ENCODE data around the gene ARHGAP10. TPM values are rescaled to one million over a fixed set of nuclear protein-coding genes. Genes with fewer than 3 reads are reported as not detected.
"Not testable (repeated sequence)": the region's sequence is repeated elsewhere in the genome, so short reads cannot be mapped to it uniquely, and the experiment has no call there.

Gene ARHGAP10
- total RNA-seq, 1 donor from 2014 or later: 25.5 TPM

GRCh38 chr4:147880511-147880910 lies 148.6 kb downstream of the ARHGAP10 start:
- no peak for DNase-seq (ENCODE audit: extremely low spot score, unreplicated experiment)
- H3K27me3 Mint-ChIP-seq: no peaks in the 10 kb centered on the region
- no peak overlapping the region for H3K4me3 Mint-ChIP-seq
- H3K9me3 Mint-ChIP-seq: peaks cover 6% of the 10 kb centered on the region
- TF ChIP-seq CTCF (conservative IDR thresholded peaks at IDR 0.05): no peak
- no peak overlapping the region for H3K27ac Mint-ChIP-seq
- H3K36me3 Mint-ChIP-seq: peaks cover 47% of the 10 kb centered on the region
- no peaks in the 10 kb centered on the region for H3K4me1 Mint-ChIP-seq (ENCODE audit: unreplicated experiment)

- Mint-ChIP-seq H3K4me1 (ENCODE audit: unreplicated experiment) (no peaks in the 10 kb centered on the region), H3K36me3 (peaks cover 59% of the 10 kb centered on the region), H3K4me3 (no peak overlapping the region), H3K27me3 (no peaks in the 10 kb centered on the region), H3K27ac (no peak overlapping the region), H3K9me3 (peaks cover 6% of the 10 kb centered on the region)
- no peak for DNase-seq (ENCODE audit: extremely low spot score, unreplicated experiment)
- no peak for TF ChIP-seq CTCF (conservative IDR thresholded peaks at IDR 0.05)
Measured at GRCh38 chr4:147884536-147884935, 152.6 kb downstream of the ARHGAP10 start.

GRCh38 chr4:147885216-147885615 lies 153.3 kb downstream of the ARHGAP10 start:
- H3K27me3 Mint-ChIP-seq; H3K9me3 Mint-ChIP-seq; DNase-seq (ENCODE audit: extremely low spot score, unreplicated experiment); H3K4me3 Mint-ChIP-seq; H3K4me1 Mint-ChIP-seq (ENCODE audit: unreplicated experiment); H3K27ac Mint-ChIP-seq: not testable (repeated sequence)
- H3K36me3 Mint-ChIP-seq: peaks cover 54% of the 10 kb centered on the region

GRCh38 chr4:147891476-147892115 lies 159.7 kb downstream of the ARHGAP10 start:
- no peaks in the 10 kb centered on the region for H3K4me1 Mint-ChIP-seq (ENCODE audit: unreplicated experiment)
- no peaks in the 10 kb centered on the region for H3K27me3 Mint-ChIP-seq
- H3K27ac Mint-ChIP-seq: no peak overlapping the region
- no peak for TF ChIP-seq CTCF (conservative IDR thresholded peaks at IDR 0.05)
- no peak overlapping the region for H3K4me3 Mint-ChIP-seq
- H3K9me3 Mint-ChIP-seq: peaks cover 5% of the 10 kb centered on the region
- peaks cover 39% of the 10 kb centered on the region for H3K36me3 Mint-ChIP-seq
- DNase-seq (ENCODE audit: extremely low spot score, unreplicated experiment): no peak

GRCh38 chr4:147899512-147899911 lies 167.6 kb downstream of the ARHGAP10 start:
- Mint-ChIP-seq H3K36me3 (peaks cover 14% of the 10 kb centered on the region), H3K9me3 (peaks cover 12% of the 10 kb centered on the region), H3K4me3 (no peak overlapping the region), H3K27me3 (no peaks in the 10 kb centered on the region), H3K27ac (peak overlapping the region; percentile 4), H3K4me1 (ENCODE audit: unreplicated experiment) (no peaks in the 10 kb centered on the region)
- no peak for TF ChIP-seq CTCF (conservative IDR thresholded peaks at IDR 0.05)
- DNase-seq (ENCODE audit: extremely low spot score, unreplicated experiment): no peak

- Mint-ChIP-seq H3K4me3 (no peak overlapping the region), H3K9me3 (peaks cover 7% of the 10 kb centered on the region), H3K27me3 (no peaks in the 10 kb centered on the region), H3K4me1 (ENCODE audit: unreplicated experiment) (no peaks in the 10 kb centered on the region), H3K27ac (no peak overlapping the region), H3K36me3 (peaks cover 10% of the 10 kb centered on the region)
- TF ChIP-seq CTCF (conservative IDR thresholded peaks at IDR 0.05): no peak
- no peak for DNase-seq (ENCODE audit: extremely low spot score, unreplicated experiment)
Measured at GRCh38 chr4:147901388-147901787, 169.5 kb downstream of the ARHGAP10 start.
